GM18870 (cell line): ENCODE data around the gene ARFIP2.
A peak's percentile ranks its signal among the peaks of the same experiment; 100 is the strongest.

Source experiments
- ATAC-seq: cut with Tn5 transposase; IDR thresholded peaks from one replicate; pipeline ENCODE4 v1.9.1; 2021; ENCODE audit warnings: moderate library complexity; ENCODE audit not compliant: unreplicated experiment

Gene ARFIP2

DNA sequence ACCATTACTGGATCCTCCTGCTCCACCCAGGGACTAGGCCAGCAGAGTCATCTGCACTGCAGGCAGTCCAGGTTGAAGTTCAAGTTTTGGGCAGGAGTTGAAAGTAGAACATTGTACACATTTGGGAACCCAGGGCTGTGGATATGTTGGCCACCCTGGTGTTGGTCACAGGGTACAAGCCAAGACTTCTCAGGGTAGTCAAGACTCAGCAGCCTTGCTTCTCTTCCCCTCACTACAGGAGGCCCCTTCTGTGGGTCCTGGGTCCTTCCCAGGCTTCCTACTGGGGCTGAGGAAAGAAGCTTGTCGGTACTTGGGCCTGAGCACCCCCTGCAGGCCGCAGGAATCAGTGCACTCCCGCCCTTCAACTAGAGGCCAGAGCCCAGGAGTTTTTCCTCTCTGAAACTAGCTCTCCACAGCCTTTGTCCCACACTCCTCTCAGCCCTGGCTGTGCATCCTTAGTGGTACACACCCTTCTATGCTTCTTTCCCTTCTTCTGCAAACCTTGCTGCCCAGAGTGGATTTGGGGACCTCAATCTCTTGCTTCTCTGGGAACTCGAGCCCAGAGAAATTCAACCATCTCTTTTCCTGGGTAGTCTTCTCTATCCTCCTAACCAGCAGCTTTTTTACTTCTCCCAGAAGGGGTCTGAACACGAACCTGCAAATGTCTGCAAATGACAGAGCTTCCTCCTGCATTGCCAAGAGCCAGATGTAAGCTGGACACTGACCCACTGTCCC is 37.7 kb downstream of the ARFIP2 start:
- peak; percentile 67 for ATAC-seq

DNA sequence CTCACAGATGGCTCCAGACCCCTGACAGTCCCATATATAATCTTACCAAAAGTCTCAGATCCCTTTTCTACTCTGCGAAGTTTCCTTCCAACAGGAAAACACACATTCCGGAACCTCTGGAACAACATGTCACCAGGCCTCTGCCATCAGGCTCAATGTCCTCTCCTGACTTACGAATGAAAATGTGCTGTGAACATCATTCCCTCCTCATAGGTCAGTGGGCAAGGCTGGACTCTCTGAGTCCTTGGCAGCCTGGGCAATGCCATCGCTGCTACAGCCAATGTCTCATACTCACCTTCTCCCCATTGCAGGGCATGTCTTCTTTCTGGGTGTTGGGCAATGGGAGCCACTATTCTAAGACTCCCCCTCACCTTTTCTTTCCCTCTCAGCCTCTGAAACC is 38.7 kb downstream of the ARFIP2 start:
- no peak for ATAC-seq

- ATAC-seq: no peak
Observed at GRCh38 chr11:6440906-6441358, 40.2 kb downstream of the ARFIP2 start, which contains the start of gene HPX. TSS of gene HPX (minus strand) at chr11:6440987. CDS start at chr11:6440963, 24 bp downstream.

DNA sequence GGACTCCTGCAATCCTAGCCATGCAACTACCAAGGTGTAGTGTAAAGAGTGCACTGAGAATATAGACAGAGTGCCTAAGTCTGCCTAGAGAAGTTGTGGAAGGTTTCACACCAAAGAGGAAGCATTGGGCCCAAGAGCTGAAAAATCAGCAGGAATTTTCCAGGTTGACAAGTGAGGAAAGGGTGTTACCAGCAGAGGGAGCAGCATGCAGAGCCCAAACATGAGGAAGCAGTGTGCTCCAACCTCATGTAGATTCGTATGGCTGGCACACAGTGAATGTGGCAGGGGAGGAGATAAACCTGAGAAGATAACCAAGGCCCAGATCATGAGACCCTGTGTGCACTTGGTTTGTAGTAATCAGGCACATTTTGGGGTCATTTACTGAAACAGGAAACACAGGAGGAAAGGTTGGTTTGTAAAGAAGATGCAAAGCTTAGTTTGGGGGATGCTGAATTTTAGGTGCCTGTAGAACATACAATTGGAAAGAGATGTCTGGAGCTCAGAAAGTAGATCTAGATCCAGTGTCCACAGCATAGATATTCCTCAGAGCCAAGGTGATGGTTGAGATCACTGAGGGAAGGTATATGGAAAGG is 42.1 kb downstream of the ARFIP2 start:
- ATAC-seq: no peak

GRCh38 chr11:6437993-6438392 is 43.1 kb downstream of the ARFIP2 start:
- no peak for ATAC-seq

DNA sequence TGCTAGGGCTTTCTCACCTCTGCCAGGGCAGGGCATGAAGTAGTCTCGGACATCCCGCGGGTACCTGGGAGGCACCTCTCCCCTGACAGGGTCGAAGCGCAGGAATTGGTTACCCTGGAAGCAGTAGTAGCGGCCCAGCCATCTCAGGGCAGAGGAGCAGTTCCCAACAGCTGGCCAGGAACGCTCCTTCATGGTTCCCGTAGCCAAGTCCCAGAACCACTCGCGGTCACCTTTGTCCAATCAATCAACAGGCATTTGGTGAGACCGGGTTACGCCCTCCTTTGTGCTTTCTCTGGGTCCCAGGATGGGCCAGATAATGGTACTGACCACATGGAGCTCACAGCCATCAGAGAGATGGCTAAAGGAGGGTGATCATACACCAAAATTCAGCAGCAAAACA is 43.7 kb downstream of the ARFIP2 start:
- ATAC-seq: no peak

- ATAC-seq: no peak
Observed at GRCh38 chr11:6433998-6434660, 47.0 kb downstream of the ARFIP2 start.

- ATAC-seq: no peak
Observed at GRCh38 chr11:6431861-6432260, 49.3 kb downstream of the ARFIP2 start.

DNA sequence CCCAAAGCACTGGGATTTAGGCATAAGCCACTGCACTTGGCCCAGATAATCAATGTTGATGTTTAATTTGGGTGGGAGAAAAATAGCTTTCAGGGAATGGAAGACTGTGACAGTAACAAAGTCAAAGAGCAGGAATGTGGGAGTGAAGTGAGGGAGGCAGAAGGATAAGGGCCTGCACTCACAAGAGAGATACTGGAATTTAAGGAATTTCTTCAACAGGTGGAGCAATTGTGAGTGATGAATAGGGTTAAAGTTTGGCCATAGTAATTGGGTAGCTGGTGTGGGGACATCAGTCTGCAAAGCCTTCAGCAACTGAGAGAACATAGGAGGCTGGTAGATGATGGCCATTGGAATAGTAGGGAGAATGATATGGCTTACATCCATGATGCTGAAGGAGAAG is 53.6 kb downstream of the ARFIP2 start:
- no peak for ATAC-seq
